ENCODE results near the gene PIEZO1.

GRCh38 chr16:88763502-88764053 is 21.4 kb downstream of the PIEZO1 start:
- TF ChIP-seq CTCF (IDR thresholded peaks at IDR 0.05 in 2 of 3, conservative IDR thresholded peaks at IDR 0.05 in 1 of 3; ENCODE audit: borderline replicate concordance in 1 of 3, insufficient read depth in 1 of 3, low read depth in 2 of 3, low read length in 2 of 3) (no peak), SIN3A (IDR thresholded peaks at IDR 0.05; ENCODE audit: low read depth) (no peak), EZH2 (IDR thresholded peaks at IDR 0.05) (no peak), POLR2A (IDR thresholded peaks at IDR 0.05; ENCODE audit: borderline replicate concordance, extremely low read depth, insufficient read depth, insufficient read length) (no peak), EZH2phosphoT487 (IDR thresholded peaks at IDR 0.05; ENCODE audit: borderline replicate concordance) (no peak), ATF3 (IDR thresholded peaks at IDR 0.05) (no peak), POLR2AphosphoS5 (IDR thresholded peaks at IDR 0.05; ENCODE audit: low read depth, low read length) (no peak), JUND (IDR thresholded peaks at IDR 0.05) (no peak), YY1 (IDR thresholded peaks at IDR 0.05; ENCODE audit: extremely low read depth, insufficient replicate concordance, low read depth, low read length) (no peak)

Data from HCT116 (cell line).